DMS 273 (cell line): Measurements from ENCODE around the gene CCNK.

Experiments
- DNase-seq: peaks from one replicate; lab custom pipeline; 2025; ENCODE audit not compliant: unreplicated experiment; lab: John Stamatoyannopoulos, UW

The CCNK gene

DNA sequence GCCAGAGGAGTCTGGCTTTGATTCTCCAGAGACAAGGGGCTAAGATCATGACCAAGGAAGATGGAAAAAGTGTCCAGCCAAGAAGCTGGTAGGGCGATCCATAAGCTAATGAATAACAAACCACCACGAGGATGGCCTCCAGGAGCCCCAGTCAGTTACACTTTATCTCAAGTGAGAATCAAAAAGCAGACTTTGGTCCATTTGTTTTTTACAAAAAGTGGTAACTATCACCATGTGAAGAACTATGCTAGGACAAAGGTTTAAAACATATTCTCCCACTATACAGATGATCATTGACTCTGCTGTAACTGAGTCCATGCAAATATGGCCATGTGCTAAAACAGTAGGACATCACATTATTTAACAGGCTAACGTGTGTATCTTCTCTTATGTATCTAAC lies 14.5 kb upstream of the CCNK start:
- DNase-seq = no peak

DNA sequence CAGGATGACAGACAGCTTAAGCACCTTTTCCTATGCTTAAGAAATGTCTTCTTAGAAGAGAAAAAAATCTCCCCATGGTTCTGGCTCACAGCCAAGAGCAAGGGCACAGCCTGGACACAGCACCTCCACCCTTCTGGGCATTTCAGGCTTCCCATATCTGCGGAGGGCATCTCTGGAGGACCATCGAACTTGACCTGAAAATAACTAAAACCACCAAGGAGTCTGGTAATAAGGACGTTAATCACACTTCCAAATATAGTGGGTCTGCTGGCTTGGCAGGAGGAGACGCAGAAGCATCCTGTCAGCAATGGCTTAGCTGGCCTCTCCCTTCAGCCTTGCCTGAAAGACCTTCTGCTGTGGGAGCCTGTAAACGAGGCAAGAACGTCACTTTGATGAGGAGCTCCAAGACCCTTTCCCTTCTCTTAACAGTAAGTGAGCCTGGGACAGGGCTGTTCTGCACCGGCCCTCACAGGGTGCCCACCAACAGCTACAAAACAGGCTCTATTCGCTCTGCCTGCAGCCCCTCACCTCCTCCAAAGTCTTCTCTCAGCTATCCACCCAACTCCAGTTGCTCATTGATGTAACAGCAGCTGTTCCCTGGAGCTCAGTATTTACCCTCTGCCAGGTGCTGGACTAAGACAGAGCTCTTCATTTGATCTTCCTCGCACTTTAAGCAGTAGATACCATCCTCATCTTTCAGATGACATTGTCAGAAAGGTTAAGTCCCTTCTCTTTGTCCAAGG lies 13.7 kb upstream of the CCNK start:
- DNase-seq = peak; percentile 23

DNA sequence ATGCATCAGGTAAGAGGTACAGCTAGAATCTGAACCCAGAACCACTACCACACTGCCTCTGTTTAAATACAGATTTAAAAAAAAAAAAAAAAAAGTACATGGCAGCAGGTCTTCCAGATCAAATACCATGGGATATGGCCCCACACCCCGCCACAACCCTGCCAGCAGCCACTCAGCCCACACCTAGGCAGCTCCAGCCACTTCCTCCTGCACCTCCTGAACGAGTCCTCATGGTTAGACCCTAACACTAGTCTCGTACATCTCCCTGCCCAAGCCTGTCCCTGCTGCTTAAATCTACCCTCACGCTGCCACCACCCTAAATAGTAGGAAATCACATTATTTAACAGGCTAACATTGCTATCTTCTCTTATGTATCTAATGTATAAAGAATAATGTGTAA lies 13.1 kb upstream of the CCNK start:
- no peak for DNase-seq

DNA sequence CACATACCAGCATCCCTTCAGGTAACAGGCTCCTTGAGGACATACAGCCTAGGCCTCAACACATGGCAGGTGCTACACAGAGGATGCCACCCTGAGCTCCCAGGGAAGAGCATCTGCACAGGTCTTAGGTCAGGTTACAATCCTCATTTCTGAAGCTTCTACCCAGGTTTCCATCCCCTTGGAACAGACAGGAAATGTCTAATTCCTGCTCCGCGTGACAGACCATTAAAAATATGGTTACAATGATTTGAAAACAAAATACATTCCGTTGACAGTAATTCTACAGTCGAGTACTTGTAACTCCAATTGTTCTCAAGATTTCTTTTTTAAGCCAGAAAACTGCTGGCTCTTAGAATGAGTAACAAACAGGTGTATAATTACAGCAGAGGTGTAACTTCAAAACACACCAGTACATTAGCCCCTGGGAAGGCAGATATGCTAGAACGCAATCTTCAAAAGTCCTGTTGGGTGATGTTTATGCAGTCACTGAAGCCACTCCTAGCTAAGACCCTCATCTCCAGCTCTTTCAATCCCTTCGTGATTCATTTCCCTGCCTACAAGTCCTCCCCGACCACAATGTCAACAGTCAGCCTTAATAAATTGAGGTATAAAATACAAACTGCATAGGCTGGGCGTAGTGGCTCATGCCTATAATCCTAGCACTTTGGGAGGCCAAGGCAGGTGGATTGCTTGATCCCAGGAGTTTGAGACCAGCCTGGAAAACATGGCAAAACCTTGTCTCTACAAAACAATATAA lies 12.2 kb upstream of the CCNK start:
- no peak for DNase-seq

DNA sequence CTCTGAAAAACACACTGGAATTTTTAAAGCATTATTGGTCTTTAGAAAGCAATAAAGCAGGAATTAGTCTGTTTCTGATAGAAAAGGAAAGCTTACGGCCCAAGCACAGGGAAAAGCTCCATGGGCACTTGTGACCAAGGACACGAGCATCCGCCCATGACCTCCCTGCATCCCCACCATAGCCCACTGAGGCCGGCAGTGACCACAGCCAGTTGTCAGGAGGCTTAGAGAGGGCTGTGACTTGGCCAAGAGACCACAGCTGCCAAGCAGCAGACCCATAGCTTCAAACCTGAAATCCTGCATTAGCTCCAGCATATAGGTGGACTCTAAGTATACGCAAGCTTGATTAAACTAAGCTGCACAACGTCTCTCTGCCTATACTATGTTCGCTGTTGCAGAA lies 9.5 kb upstream of the CCNK start:
- DNase-seq = no peak

DNA sequence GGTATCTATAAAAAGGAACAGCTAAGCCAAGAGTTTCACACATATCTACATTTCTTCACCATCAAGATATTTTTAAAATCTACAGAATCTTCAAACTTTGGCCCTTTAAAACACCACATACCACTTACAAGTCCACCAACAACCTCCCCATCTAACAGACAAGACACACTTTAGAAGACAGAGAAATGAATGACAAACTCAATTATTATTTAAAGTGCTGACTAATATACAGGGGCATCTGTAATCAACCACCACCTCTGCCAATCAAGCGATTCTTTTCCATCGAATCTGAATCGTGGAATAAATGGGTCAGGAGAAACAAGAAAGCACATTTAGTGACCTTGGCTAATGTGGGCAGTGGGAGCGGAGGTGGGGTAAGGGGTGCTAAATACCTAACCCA lies 8.3 kb upstream of the CCNK start:
- no peak for DNase-seq

DNA sequence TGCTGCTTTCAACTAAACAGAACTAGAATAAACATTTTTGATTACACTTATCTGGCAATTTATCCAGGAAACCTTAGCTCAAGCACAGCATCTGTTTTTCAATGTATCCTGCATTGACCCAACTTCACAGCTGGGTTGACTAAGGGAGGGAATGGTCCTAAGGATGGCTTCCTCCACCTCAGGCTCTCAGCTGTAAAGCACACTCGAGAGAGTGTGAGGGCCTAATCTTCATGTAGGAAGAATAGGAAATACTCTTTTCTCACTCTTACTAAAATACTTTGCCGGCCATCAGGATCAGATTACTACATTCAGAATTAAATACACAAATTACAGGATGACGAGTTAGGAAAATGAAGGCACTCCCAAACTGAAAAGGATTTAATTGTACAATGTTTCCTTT lies 7.8 kb upstream of the CCNK start:
- DNase-seq = no peak

DNA sequence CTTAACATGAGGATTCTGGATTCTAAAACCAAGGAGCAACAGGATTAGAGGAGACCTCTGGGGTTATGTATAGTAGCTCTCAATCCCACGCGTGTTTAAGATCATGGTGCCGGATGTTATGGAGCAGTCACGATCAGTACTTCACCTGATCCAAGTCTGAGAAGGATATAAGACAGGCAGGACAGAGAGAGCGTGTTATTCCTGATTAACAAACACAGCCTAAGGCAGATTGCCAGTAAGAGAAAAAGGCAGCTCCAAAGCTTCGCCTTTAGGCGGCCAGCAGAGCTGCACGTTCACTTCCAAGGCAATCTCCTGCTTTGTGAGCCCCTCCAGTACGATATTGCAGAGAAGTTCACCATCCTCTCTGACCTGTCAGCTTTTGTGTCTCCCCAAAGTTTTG lies 6.0 kb upstream of the CCNK start:
- no peak for DNase-seq

DNA sequence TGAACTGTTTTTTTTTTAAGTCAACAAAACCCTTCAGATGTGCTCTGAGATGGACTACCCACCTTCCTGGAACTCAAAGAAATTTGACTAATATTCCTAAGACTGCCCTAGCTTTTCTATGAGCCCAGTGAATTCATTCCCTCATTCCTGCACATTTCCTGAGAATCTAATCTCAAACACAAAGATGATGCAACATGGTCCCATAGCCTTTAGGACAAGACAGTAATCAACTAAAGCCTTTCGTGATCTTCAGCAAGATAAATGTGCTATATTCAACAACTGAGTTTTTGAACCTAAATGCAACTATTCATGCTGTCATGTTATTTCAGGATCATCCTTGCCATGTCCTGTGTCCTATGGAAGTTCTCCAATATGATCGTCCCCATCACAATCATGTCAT lies 5.5 kb upstream of the CCNK start:
- no peak for DNase-seq

DNA sequence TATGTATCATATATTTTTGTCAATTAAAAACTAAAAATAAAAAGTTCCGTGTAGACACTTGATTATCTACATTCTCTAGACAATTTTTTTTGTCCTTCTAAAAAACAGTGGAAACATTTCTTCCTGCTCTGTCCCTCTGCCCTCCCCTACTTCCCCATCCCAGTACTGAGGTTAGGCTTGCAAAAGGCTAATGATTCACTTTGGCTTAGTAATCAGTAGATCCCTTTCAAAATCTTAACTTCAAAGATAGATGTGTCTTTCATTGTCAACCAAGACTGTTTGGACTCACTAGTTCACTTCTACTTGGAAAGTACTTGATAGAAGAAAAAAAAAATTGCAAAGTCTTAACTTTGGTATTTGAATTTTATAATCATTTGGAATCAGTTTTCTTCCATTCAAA lies 4.3 kb upstream of the CCNK start:
- no peak for DNase-seq

DNA sequence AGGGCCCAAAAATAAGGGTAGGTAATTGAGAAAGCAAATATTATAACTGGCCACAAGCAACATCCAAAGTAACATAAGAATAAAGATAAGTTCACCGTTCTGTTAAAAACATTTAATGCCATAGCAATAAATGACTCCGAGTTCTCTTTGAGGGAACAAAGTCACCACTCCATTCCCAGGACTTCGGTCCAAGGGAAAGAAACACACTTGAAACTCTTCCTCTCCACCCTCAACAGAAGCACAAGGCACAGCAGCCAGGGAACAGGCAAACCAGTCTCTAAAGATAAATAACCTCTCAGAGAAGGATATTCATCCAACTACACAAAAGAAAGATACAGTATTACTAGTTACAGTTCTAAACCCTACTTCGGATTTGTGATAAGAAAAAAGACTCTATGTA lies 3.1 kb upstream of the CCNK start:
- no peak for DNase-seq

DNA sequence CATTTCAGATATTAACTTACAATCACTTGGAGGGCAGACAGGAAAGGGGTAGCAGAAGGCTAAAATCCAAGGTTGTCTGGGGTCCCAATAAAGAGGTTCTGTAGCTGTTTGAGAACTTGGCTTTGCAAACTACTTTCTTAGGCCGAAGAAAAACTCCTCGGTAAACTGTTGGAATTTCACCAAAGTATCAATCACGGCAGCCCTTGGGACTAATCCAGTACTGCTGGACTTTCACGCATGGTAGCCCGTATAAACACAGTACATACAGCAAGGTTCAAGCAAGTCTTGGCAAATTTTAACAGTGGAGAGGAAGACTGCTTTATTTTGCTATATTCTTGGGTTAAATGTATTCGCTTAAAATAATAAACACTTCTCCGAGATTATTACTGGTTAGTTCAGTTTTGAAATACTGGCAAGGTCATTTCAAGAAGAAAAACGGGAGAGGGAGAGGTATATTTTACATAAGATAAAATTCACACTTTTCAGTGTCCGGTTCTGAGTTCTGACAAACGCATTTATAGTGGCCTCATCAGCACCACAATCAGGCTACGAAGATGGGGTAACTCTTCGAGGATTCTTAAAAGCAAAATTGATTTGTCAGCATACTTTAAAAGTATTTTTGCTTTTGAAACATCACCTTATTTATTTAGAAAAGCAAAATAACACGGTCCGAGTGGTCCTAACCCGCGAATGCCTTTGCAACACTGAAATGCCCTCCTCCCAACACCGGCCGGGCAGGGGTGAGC lies 1.9 kb upstream of the CCNK start:
- DNase-seq = no peak

DNA sequence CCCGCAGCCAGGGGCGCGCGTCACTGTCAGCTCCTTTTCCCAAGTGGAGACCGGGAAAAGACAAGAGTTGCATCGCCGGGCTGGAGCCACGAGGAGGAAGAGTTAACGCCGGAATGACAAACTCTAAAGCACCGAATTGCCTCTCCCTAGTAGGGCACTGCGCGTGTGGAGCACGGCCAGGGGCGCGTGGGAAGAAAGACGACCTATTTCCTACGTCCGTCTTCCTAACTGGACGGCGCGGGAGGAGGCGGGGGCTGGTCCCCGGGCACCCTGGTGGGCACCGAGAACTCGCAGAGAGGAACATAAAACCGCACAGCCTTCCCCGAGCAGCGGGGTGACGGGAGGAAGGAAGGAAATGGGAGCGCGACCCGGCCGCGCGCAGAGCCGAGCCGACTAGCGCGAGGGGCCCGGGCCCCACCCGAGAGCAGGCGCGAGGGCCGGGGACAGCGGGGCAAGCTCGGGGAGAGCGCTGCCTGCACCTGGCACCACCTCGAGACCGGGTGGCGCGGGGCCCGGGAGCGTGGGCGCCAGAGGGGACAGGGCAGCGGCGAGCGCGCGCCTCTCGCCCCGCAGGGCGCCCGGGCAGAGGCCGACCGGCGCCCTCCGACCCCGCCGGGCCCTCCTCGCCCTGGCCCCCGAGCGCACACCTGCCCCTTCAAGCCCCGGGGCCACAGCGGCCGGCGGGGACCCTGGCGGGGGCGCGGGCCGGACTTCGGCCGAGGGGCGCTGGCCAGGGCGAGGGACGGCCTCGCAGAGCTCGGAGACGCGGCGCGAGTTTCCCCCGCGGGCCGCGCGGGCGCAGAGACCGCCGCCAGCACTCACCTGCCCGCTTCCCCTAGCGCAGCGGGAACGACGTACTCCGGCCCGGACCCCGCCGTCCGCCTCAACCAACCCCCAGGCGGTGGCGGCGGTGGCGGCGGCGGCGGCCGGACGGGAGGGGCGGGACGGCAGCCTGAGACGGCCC lies 1.0 kb upstream of the CCNK start, which contains the start of gene SETD3:
SETD3 (minus strand) TSS at position 954 of the 964 bp plus-strand sequence. CDS start 15,054 bp downstream, outside the sequence.
- DNase-seq = peak; percentile 78

DNA sequence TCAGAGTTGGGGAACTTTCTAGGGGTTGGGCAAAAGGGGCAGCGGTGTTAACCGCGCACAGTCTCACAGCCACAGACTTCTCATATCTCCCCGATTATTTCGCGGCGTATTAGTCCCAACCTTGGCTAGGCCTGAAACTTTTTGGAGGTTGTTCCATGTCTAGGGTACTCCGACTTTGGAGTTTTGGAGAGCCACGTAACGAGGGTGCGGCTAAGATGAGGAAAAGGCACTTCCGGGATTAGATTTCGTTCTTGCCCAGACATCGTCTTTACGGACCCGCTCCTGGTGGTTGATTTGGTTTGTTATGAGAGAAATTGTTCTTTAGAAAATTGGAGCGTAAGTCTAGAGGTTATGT lies 513 bp downstream of the CCNK start:
- DNase-seq = peak; percentile 60

DNA sequence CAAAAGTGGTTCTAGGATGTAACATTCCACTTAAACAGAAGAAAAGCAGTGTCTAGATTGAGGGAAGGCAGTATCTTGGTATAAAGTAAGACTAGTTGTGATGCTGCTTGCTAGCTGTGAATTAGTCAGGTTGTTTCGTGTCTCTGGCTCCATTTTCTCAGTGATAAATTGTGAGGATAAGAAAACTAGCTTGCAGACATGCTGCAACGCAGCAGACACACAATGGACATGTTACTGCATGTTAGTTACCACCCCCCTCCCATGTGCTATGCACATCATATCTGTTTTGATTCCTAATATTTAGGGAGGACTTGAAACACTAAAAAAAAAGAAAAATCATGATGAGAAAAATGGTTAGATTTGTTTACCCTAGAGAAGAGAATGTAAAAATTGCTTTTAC lies 2.9 kb downstream of the CCNK start:
- no peak for DNase-seq

DNA sequence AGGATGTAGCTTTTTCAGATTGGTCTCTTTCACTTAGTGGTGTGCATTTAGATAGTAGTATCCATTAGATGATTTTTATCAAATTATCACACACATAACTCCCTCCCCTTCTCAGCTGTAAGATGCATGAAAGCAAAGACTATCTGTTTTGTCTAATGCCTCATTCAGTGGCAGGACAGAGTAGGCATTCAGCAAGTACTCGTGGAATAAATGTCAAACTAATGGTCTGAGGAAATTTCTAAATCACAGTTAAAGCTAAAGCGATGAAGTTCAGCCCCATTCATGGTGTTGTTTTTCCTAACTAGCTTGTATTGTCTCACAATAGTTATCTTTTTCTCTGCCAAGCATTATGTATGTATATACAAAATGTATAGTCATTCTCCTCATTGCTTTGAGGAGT lies 16.1 kb downstream of the CCNK start:
- DNase-seq = no peak

DNA sequence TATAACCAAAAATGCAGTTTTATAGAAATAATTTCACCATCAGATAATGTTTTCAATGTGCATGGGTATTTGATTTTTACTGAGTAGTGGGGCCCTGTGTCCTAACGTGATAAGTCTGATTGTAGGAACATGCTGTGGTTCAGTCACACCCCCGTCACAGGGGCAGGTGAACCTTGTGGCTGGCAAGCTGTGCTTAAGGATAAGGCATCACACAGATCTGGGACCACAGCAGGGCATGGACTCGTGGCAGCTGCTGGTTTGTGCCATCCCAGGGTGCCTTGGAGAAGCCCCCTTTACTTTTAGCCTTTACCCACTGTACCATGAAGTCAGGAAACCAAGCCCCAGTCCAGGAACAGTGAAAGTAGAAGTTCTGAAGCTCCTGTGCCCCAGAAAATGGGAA lies 16.7 kb downstream of the CCNK start:
- DNase-seq = no peak

DNA sequence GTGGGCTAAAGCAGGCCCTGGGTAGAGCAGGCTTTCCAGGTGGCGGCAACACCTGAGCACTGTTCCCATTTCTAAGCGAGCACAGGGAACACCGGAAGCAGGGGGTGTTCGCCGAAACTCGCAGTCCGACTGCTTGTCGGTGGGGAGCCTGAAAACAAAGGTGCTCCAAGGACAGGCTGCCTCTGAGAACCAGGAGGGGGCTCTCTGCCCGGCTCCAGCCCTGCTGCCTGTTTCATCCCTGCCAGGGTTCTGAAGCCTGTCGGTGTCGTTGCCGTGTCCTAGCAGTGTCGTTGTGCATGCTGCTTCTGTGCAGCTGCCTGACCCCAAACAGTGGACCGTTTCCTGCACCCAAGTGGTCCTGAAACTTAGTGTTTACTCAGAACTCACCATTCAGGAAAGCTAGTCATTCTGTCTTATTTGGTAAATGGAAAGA lies 21.8 kb downstream of the CCNK start:
- no peak for DNase-seq

DNA sequence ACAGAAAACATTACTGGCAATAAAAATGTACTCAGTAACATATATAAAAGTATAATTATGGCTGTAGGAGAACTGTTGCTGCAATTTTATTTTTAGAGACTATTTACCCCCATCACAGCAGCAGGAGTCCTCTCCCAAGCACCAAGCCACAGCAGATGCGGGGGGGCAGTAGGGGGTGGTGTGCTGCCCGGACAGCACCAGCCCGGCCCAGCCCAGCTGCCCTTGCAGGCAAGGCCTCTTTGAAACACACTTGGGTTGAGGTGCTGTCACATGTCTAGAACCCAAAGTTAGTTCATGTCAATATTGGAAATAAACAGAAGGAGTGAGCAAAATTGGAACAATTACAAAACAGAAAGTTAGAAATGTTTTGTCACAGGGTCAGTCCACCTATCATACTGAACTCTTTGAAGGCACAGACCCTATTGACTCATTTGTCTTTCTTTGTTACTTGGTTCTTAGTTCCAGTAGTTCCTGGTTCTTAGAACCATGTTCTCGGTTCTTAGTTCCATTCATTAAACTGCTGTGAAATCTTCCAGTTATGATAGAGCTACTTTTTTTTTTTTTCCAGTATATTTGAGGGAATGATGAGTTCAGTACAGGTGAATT lies 22.7 kb downstream of the CCNK start:
- DNase-seq = no peak

DNA sequence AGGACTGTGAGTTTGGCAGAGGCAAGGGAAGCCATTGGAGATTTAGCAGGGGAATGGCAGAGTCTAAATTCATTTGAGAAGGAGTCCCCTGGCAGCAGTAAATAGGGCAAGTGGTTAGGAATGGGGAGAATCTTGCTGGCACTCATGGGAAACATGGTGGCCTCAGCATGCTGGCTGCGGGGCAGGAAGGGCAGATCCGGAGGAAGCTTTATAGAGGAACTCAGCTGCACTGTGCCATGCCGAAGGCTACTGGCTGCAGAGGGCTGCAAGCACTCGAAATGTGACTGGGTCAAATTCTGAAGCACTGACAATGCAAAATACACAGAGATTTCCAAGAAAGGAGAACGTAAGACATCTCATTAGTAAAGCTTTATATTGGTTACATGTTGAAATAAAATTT lies 23.9 kb downstream of the CCNK start:
- DNase-seq = no peak
